Spinal cord (tissue), 10 donors: ENCODE results near the gene LDLR. TPM values are rescaled to one million over a fixed set of nuclear protein-coding genes. Genes with fewer than 3 reads are reported as not detected.
A peak's percentile ranks its signal among the peaks of the same experiment; 100 is the strongest.
"Not testable (repeated sequence)": the region's sequence is repeated elsewhere in the genome, so short reads cannot be mapped to it uniquely, and the experiment has no call there.

ENCODE experiments used
- DNase-seq, 6 donors: peaks; one replicate each; pipeline versions ENCODE4 v3.0.0 to v3.0.0-alpha.2; 2013 to 2015; ENCODE audit warnings: low spot score in 6 of 6, low read depth in 4 of 6
- H3K27ac ChIP-seq: one replicate; pipeline ENCODE4 v1.5.1; 2013; ENCODE audit warnings: low read depth, low read length, control low read depth
- H3K27me3 ChIP-seq: one replicate; pipeline ENCODE4 v1.6.1; 2013; ENCODE audit warnings: low read length; ENCODE audit not compliant: control insufficient read depth, insufficient read depth
- H3K36me3 ChIP-seq: one replicate; pipeline ENCODE4 v1.6.1; 2013; ENCODE audit warnings: low read length; ENCODE audit not compliant: control insufficient read depth, insufficient read depth
- H3K4me1 ChIP-seq: one replicate; pipeline ENCODE4 v1.6.1; 2013; ENCODE audit warnings: low read length; ENCODE audit not compliant: control insufficient read depth, insufficient read depth
- H3K4me3 ChIP-seq: one replicate; pipeline ENCODE4 v1.5.1; 2013; ENCODE audit warnings: low read depth, low read length, control low read depth
- H3K9me3 ChIP-seq: one replicate; pipeline ENCODE4 v1.6.1; 2013; ENCODE audit warnings: low read length; ENCODE audit not compliant: control insufficient read depth, insufficient read depth
- WGBS: methylation state at CpG from one replicate; pipeline ENCODE4 v1.1.5; 2013; ENCODE audit warnings: missing lambda C conversion rate; ENCODE audit not compliant: insufficient coverage; 5-methylcytosine and 5-hydroxymethylcytosine counted together
- polyA plus RNA-seq, 2 donors: library from polyadenylated mRNA; unstranded; fragments of 120-200 nt; gene quantifications; one replicate each; pipeline ENCODE4 v1.2.1, GENCODE V29; 2013; ENCODE audit not compliant: insufficient read length in 2 of 2
- total RNA-seq, 2 donors: library from RNA; depleted of rRNA in 1 of 2; stranded (reverse); fragments of 120-200 nt in 1 of 2; fragments of >200 nt in 1 of 2; gene quantifications; one replicate each; pipeline versions ENCODE4 v1.2.3 to v1.2.4, GENCODE V29; 2013 to 2014
- donor health status: healthy.

The LDLR gene
- total and polyA plus RNA-seq, 4 donors, result 29.8 to 70.9 (median 30.2) TPM

- no peak overlapping the region for H3K27ac ChIP-seq
- 77% methylated on average over 14 of the region's 27 CpGs for WGBS
- no peaks in the 10 kb centered on the region for H3K27me3 ChIP-seq
- peak in 1 of 6 donors; percentile 31 for DNase-seq
- no peaks in the 10 kb centered on the region for H3K9me3 ChIP-seq
- H3K4me1 ChIP-seq, result no peaks in the 10 kb centered on the region
- H3K36me3 ChIP-seq, result peaks cover 70% of the 10 kb centered on the region
- H3K4me3 ChIP-seq, result no peak overlapping the region
Observed at GRCh38 chr19:11174336-11174735, 85.1 kb downstream of the LDLR start.

- Histone ChIP-seq H3K4me3 (no peak overlapping the region), H3K4me1 (no peaks in the 10 kb centered on the region), H3K27me3 (no peaks in the 10 kb centered on the region), H3K36me3 (peaks cover 58% of the 10 kb centered on the region), H3K9me3 (no peaks in the 10 kb centered on the region), H3K27ac (no peak overlapping the region)
- no peak for DNase-seq
- WGBS, result 92% methylated on average over 5 of the region's 7 CpGs
Observed at GRCh38 chr19:11175920-11176319, 86.7 kb downstream of the LDLR start.

GRCh38 chr19:11176466-11177193, 87.4 kb downstream of the LDLR start:
- no peak overlapping the region for H3K4me3 ChIP-seq
- no peaks in the 10 kb centered on the region for H3K27me3 ChIP-seq
- no peaks in the 10 kb centered on the region for H3K9me3 ChIP-seq
- 94% methylated on average over 15 of the region's 18 CpGs for WGBS
- no peak for DNase-seq
- H3K27ac ChIP-seq, result no peak overlapping the region
- no peaks in the 10 kb centered on the region for H3K4me1 ChIP-seq
- H3K36me3 ChIP-seq, result peaks cover 58% of the 10 kb centered on the region

GRCh38 chr19:11177592-11177991, 88.3 kb downstream of the LDLR start:
- peaks cover 55% of the 10 kb centered on the region for H3K36me3 ChIP-seq
- WGBS, result 92% methylated on average over 9 of the region's 9 CpGs
- H3K4me1 ChIP-seq, result no peaks in the 10 kb centered on the region
- DNase-seq, result no peak
- H3K27ac ChIP-seq, result no peak overlapping the region
- no peaks in the 10 kb centered on the region for H3K9me3 ChIP-seq
- H3K4me3 ChIP-seq, result no peak overlapping the region
- no peaks in the 10 kb centered on the region for H3K27me3 ChIP-seq

GRCh38 chr19:11179145-11179465, 89.8 kb downstream of the LDLR start:
- WGBS, result 94% methylated on average over 6 of the region's 9 CpGs
- DNase-seq, H3K27ac ChIP-seq, H3K9me3 ChIP-seq, H3K4me1 ChIP-seq, H3K4me3 ChIP-seq, H3K27me3 ChIP-seq: not testable (repeated sequence)
- H3K36me3 ChIP-seq, result peaks cover 40% of the 10 kb centered on the region

GRCh38 chr19:11179716-11180297, 90.5 kb downstream of the LDLR start:
- 87% methylated on average over 8 of the region's 11 CpGs for WGBS
- H3K36me3 ChIP-seq, result peaks cover 33% of the 10 kb centered on the region
- H3K27ac ChIP-seq, result no peak overlapping the region

GRCh38 chr19:11180346-11180745, 91.1 kb downstream of the LDLR start:
- WGBS, result 88% methylated on average over 6 of the region's 8 CpGs
- Histone ChIP-seq H3K9me3 (peaks cover 2% of the 10 kb centered on the region), H3K4me3 (no peak overlapping the region), H3K27ac (no peak overlapping the region), H3K27me3 (no peaks in the 10 kb centered on the region), H3K4me1 (no peaks in the 10 kb centered on the region), H3K36me3 (peaks cover 35% of the 10 kb centered on the region)
- DNase-seq, result no peak

More at GRCh38 chr19:11179716-11180297, 90.5 kb downstream of the LDLR start:
- H3K4me3 ChIP-seq, result no peak overlapping the region
- no peak for DNase-seq
- H3K27me3 ChIP-seq, result no peaks in the 10 kb centered on the region
- H3K4me1 ChIP-seq, result no peaks in the 10 kb centered on the region
- H3K9me3 ChIP-seq, result peaks cover 2% of the 10 kb centered on the region

- H3K27ac ChIP-seq, H3K4me1 ChIP-seq, H3K4me3 ChIP-seq, H3K9me3 ChIP-seq, DNase-seq, H3K27me3 ChIP-seq: not testable (repeated sequence)
- H3K36me3 ChIP-seq, result peaks cover 31% of the 10 kb centered on the region
- WGBS, result 100% methylated on average over 2 of the region's 8 CpGs
Observed at GRCh38 chr19:11180975-11181374, 91.7 kb downstream of the LDLR start.

- Histone ChIP-seq H3K4me1 (no peaks in the 10 kb centered on the region), H3K27me3 (no peaks in the 10 kb centered on the region), H3K27ac (no peak overlapping the region), H3K36me3 (peaks cover 28% of the 10 kb centered on the region), H3K9me3 (peaks cover 2% of the 10 kb centered on the region), H3K4me3 (no peak overlapping the region)
- WGBS, result 100% methylated on average over 2 of the region's 4 CpGs
- DNase-seq, result no peak
Observed at GRCh38 chr19:11181488-11181887, 92.2 kb downstream of the LDLR start.
